ENCODE results near the gene SYNPR.

Gene SYNPR

GRCh38 chr3:63385629-63386028 lies 107.5 kb downstream of the SYNPR start:
- TF ChIP-seq CTCF (IDR thresholded peaks at IDR 0.05) = no peak

- no peak for TF ChIP-seq CTCF (IDR thresholded peaks at IDR 0.05)
Observed at GRCh38 chr3:63386568-63386967, 108.5 kb downstream of the SYNPR start.

- TF ChIP-seq CTCF (IDR thresholded peaks at IDR 0.05) = no peak
Observed at GRCh38 chr3:63387568-63387967, 109.5 kb downstream of the SYNPR start.

- TF ChIP-seq CTCF (IDR thresholded peaks at IDR 0.05) = no peak
Observed at GRCh38 chr3:63390710-63391230, 112.7 kb downstream of the SYNPR start.

GRCh38 chr3:63395960-63396359 lies 117.9 kb downstream of the SYNPR start:
- no peak for TF ChIP-seq CTCF (IDR thresholded peaks at IDR 0.05)

- TF ChIP-seq CTCF (IDR thresholded peaks at IDR 0.05) = no peak
Observed at GRCh38 chr3:63400246-63400860, 122.2 kb downstream of the SYNPR start.

GRCh38 chr3:63405882-63406281 lies 127.8 kb downstream of the SYNPR start:
- no peak for TF ChIP-seq CTCF (IDR thresholded peaks at IDR 0.05)

- no peak for TF ChIP-seq CTCF (IDR thresholded peaks at IDR 0.05)
Observed at GRCh38 chr3:63413523-63413922, 135.4 kb downstream of the SYNPR start.
